ENCODE data around the gene CD109. TPM values are rescaled to one million over a fixed set of nuclear protein-coding genes. Genes with fewer than 3 reads are reported as not detected.
"Not testable (repeated sequence)": the region's sequence is repeated elsewhere in the genome, so short reads cannot be mapped to it uniquely, and the experiment has no call there.

Gene CD109
- total RNA-seq, 4 donors from 2014 or later = 2.2 to 6.2 (median 4.3) TPM

DNA sequence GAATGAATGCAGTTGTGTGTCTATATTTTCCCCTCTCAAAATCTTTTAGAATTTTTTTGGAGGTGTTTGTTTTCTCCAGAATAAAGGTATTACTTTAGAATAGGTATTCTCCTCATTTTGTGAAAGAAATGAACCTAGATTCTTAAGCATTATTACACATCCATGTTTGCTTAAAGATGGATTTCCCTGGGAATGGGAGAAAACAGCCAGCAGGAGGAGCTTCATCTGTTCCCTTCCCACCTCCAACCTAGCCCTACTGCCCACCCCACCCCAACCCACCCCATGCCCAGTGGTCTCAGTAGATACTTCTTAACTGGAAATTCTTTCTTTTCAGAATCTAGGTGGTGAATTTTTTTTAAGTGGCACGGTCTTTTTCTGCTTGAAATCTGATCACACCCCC, 127.8 kb downstream of the CD109 start:
- no peak for DNase-seq
- no peak for TF ChIP-seq POLR2A (IDR thresholded peaks at IDR 0.05)
- TF ChIP-seq, protein P1, sequence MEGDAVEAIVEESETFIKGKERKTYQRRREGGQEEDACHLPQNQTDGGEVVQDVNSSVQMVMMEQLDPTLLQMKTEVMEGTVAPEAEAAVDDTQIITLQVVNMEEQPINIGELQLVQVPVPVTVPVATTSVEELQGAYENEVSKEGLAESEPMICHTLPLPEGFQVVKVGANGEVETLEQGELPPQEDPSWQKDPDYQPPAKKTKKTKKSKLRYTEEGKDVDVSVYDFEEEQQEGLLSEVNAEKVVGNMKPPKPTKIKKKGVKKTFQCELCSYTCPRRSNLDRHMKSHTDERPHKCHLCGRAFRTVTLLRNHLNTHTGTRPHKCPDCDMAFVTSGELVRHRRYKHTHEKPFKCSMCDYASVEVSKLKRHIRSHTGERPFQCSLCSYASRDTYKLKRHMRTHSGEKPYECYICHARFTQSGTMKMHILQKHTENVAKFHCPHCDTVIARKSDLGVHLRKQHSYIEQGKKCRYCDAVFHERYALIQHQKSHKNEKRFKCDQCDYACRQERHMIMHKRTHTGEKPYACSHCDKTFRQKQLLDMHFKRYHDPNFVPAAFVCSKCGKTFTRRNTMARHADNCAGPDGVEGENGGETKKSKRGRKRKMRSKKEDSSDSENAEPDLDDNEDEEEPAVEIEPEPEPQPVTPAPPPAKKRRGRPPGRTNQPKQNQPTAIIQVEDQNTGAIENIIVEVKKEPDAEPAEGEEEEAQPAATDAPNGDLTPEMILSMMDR (IDR thresholded peaks at IDR 0.05) = no peak
- no peaks in the 10 kb centered on the region for H3K36me3 ChIP-seq
- no peaks in the 10 kb centered on the region for H3K27me3 ChIP-seq
- intact Hi-C loops (cut with DNase I) = no loop called here
- H3K9me3 ChIP-seq = no peaks in the 10 kb centered on the region
- no peak overlapping the region for H3K4me3 ChIP-seq (replicated peaks in 1 of 3)
- no peak overlapping the region for H3K27ac ChIP-seq
- 78 to 79% methylated on average over 1 of the region's 1 CpG for whole genome bisulfite sequencing, 2 donors
- H3K4me1 ChIP-seq = no peaks in the 10 kb centered on the region

DNA sequence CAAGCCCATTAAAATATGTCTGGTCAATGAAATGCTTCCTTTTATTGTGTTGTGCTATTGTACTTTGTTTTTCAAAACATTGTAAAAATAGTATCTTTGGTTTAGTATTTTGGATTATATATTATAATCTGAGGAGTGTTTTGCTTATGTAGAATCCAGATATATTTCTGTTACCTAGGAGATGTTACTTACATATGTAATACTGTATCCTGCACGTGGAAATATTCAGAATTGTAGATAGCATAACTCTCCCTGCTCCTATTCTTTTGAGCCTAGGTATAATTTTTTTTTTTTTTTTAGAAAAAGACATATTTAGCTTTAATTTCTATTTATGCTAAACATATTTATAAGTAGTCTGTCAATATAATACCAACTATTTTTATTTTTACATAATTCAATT, 130.6 kb downstream of the CD109 start:
- Histone ChIP-seq H3K4me3 (replicated peaks in 1 of 3) (no peak overlapping the region), H3K27me3 (no peaks in the 10 kb centered on the region), H3K36me3 (no peaks in the 10 kb centered on the region), H3K27ac (no peak overlapping the region), H3K9me3 (no peaks in the 10 kb centered on the region), H3K4me1 (no peaks in the 10 kb centered on the region)
- WGBS, 2 donors = 79 to 88% methylated on average over 1 of the region's 1 CpG
- DNase-seq = no peak
- intact Hi-C loops (cut with DNase I) = no loop called here
- no peak for TF ChIP-seq POLR2A (IDR thresholded peaks at IDR 0.05)
- TF ChIP-seq, protein P1 (IDR thresholded peaks at IDR 0.05) = no peak

DNA sequence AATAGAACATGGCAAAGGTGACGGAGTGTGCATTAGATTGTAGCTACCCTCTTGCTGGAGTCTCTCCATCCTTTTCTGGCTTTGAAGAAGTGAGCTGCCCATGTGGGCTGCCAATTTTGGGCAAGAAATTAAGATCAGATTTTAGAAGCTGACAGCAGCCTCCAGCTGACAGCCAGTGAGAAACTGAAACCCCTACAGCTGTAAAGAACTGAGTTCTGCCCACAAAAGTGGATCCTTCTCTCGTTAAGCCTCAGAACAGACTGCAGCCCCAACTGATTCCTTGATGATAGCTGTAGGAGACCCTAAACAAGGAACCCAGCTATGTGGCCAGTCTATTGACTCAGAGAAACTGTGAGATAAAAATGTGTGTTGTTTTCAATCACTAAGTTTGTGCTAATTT, 134.1 kb downstream of the CD109 start:
- Histone ChIP-seq H3K27me3 (no peaks in the 10 kb centered on the region), H3K36me3 (no peaks in the 10 kb centered on the region), H3K9me3 (no peaks in the 10 kb centered on the region), H3K4me1 (no peaks in the 10 kb centered on the region), H3K27ac (no peak overlapping the region), H3K4me3 (replicated peaks in 1 of 3) (no peak overlapping the region)
- intact Hi-C loops (cut with DNase I) = no loop called here
- TF ChIP-seq POLR2A (IDR thresholded peaks at IDR 0.05) = no peak
- TF ChIP-seq, protein P1 (IDR thresholded peaks at IDR 0.05) = no peak
- DNase-seq = no peak
- 74 to 91% methylated on average over 2 of the region's 2 CpGs for WGBS, 2 donors

DNA sequence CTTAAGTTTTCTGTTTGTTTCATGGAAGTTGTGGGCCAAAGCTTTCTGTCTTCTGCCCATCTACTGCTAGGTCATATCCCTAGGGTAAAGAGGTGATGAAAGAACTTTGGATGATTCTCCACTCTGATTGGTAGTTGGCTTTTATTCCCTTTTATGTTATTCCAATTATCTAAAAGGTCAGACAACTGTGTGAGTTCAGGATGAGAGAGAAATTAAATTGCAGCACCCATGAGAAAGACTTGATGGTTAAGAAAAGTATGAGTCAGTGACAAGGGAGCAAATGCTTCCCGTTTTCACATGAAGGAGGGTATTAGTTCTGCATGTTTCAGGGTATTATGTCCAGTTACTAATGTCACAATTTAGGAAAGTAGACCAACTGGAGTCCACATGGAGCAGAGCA, 136.3 kb downstream of the CD109 start:
- intact Hi-C loops (cut with DNase I) = no loop called here
- TF ChIP-seq, protein P1 (IDR thresholded peaks at IDR 0.05) = no peak
- no peak for TF ChIP-seq POLR2A (IDR thresholded peaks at IDR 0.05)
- Histone ChIP-seq H3K27me3 (no peaks in the 10 kb centered on the region), H3K36me3 (no peaks in the 10 kb centered on the region), H3K27ac (no peak overlapping the region), H3K9me3 (no peaks in the 10 kb centered on the region), H3K4me1 (no peaks in the 10 kb centered on the region), H3K4me3 (replicated peaks in 1 of 3) (no peak overlapping the region)
- DNase-seq = no peak
- 64 to 80% methylated on average over 1 of the region's 1 CpG for WGBS, 2 donors

DNA sequence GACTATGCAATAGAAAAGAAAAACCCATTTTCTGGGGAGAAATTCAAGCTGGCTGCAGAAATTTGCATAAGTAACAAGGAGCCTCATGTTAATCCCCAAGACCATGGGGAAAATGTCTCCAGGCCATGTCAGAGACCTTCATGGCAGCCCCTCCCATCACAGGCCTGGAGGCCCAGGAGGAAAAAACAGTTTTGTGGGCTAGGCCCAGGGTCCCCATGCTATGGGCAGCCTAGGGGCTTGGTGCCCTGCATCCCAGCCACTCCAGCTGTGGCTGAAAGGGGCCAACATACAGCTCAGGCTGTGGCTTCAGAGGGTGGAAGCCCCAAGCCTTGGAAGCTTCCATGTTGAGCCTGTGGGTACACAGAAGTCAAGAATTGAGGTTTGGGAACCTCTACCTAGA, 148.7 kb downstream of the CD109 start:
- H3K27me3 ChIP-seq; H3K36me3 ChIP-seq; intact Hi-C loops (cut with DNase I); H3K4me3 ChIP-seq (replicated peaks in 1 of 3); H3K4me1 ChIP-seq; DNase-seq; H3K9me3 ChIP-seq; H3K27ac ChIP-seq: not testable (repeated sequence)

DNA sequence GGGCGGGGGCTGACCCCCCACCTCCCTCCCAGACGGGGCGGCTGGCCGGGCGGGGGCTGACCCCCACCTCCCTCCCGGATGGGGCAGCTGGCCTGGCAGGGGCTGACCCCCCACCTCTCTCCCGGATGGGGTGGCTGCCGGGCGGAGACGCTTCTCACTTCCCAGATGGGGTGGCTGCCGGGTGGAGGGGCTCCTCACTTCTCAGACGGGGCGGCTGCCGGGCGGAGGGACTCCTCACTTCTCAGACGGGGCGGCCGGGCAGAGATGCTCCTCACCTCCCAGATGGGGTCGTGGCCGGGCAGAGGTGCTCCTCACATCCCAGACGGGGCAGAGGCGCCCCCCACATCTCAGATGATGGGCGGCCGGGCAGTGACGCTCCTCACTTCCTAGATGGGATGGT, 155.0 kb downstream of the CD109 start:
- H3K4me1 ChIP-seq; intact Hi-C loops (cut with DNase I); H3K9me3 ChIP-seq: not testable (repeated sequence)

More for the DNA sequence above, 155.0 kb downstream of the CD109 start:
- DNase-seq; H3K27ac ChIP-seq; H3K36me3 ChIP-seq; H3K4me3 ChIP-seq (replicated peaks in 1 of 3); H3K27me3 ChIP-seq: not testable (repeated sequence)
- WGBS, 2 donors = 100% methylated on average over 1 of the region's 25 CpGs; no CpG with 5 or more reads in 1 of the 2 donors
